NT2/D1 (cell line): Measurements from ENCODE around the gene ASAP2.

ENCODE experiments used
- YY1 ChIP-seq: IDR thresholded peaks from 2 replicates; pipeline ENCODE4 v1.6.1; 2011; ENCODE audit not compliant: insufficient read length, insufficient read depth
- ZNF274 ChIP-seq: IDR thresholded peaks from 2 replicates; pipeline ENCODE4 v1.6.1; 2011; ENCODE audit warnings: mild to moderate bottlenecking, low read depth, low read length

- TF ChIP-seq ZNF274, result no peak
- no peak for TF ChIP-seq YY1
Measured at GRCh38 chr2:9194352-9194751, 12.3 kb upstream of the ASAP2 start.
